Right atrium auricular region (tissue), 2 donors: ENCODE data around the gene TFAP2B. TPM values are rescaled to one million over a fixed set of nuclear protein-coding genes. Genes with fewer than 3 reads are reported as not detected.

Experiments
- DNase-seq: peaks from one replicate; pipeline ENCODE4 v3.0.0-alpha.2; 2019; ENCODE audit warnings: low spot score
- H3K27ac ChIP-seq, 2 donors: fragments of 200-600 bp; sonication (generic); 1 replicate in 1 of 2; 2 replicates in 1 of 2; pipeline ENCODE4 v1.5.1; 2016 to 2019
- H3K27me3 ChIP-seq, 2 donors: fragments of 200-600 bp; sonication (generic); one replicate each; pipeline versions ENCODE4 v1.5.1 to v1.6.0; 2017 to 2019
- H3K36me3 ChIP-seq: fragments of 200-600 bp; sonication (generic); one replicate; pipeline ENCODE4 v1.5.1; 2016
- H3K4me1 ChIP-seq, 2 donors: fragments of 200-600 bp; sonication (generic); one replicate each; pipeline versions ENCODE4 v1.5.1 to v1.6.0; 2017 to 2019
- H3K4me3 ChIP-seq, 2 donors: fragments of 200-600 bp; sonication (generic); 1 replicate in 1 of 2; 2 replicates in 1 of 2; pipeline ENCODE4 v1.5.1; 2017 to 2019; ENCODE audit warnings: mild to moderate bottlenecking in 1 of 2, moderate library complexity in 1 of 2
- H3K9me3 ChIP-seq, 2 donors: fragments of 200-600 bp; sonication (generic); one replicate each; pipeline ENCODE4 v1.5.1; 2019
- total RNA-seq, 2 donors: library from RNA; depleted of rRNA; stranded (reverse); fragments of >200 nt; gene quantifications; one replicate each; pipeline ENCODE4 v1.1.0, GENCODE V29; 2016
- TF ChIP-seq, protein P1 (sequence below), 2 donors: fragments of 200-600 bp; sonication (generic); IDR thresholded peaks; one replicate each; pipeline ENCODE4 v1.5.1; 2019; ENCODE audit warnings: antibody characterized with exemption in 2 of 2

Gene TFAP2B
- total RNA-seq, 2 donors from 2014 or later, result not detected

DNA sequence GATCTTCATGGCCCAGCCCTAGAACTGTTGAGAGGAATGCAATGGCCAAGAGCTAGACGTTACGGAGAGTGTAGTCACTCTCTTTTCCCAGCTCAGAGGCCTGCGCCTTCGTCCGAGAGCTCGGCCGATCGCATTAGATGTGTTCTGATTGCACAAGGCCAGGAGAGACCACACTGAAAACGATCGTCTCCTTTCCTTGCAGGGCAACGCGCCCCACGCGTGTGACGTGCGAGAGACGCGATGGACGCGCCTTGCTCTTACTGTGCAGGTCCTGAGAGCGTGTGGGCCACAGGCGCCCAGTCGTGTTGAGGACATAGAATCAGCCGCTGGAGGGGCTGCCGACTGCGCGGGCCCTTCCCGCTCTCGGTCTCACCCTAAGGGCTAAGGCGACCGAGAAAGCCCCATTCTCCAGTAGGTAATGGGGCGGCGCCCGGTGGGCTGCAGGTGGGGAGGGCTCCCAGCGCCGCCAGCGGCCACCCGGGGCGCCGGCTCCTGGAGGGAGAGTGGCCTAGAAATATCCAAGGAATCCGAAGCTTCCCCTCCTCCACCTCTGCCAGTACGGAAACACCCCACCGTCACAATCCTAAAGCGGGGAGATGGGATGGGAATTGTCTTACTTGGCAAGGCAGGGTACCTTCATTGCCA, 26.9 kb downstream of the TFAP2B start:
- H3K36me3 ChIP-seq, result no peaks in the 10 kb centered on the region
- H3K27me3 ChIP-seq, result peaks cover 31 to 48% of the 10 kb centered on the region in 2 donors
- H3K27ac ChIP-seq, result no peak overlapping the region
- H3K4me1 ChIP-seq, result peaks cover 0 to 14% of the 10 kb centered on the region in 2 donors
- TF ChIP-seq, protein P1, sequence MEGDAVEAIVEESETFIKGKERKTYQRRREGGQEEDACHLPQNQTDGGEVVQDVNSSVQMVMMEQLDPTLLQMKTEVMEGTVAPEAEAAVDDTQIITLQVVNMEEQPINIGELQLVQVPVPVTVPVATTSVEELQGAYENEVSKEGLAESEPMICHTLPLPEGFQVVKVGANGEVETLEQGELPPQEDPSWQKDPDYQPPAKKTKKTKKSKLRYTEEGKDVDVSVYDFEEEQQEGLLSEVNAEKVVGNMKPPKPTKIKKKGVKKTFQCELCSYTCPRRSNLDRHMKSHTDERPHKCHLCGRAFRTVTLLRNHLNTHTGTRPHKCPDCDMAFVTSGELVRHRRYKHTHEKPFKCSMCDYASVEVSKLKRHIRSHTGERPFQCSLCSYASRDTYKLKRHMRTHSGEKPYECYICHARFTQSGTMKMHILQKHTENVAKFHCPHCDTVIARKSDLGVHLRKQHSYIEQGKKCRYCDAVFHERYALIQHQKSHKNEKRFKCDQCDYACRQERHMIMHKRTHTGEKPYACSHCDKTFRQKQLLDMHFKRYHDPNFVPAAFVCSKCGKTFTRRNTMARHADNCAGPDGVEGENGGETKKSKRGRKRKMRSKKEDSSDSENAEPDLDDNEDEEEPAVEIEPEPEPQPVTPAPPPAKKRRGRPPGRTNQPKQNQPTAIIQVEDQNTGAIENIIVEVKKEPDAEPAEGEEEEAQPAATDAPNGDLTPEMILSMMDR (IDR thresholded peaks at IDR 0.05), result no peak
- no peak for DNase-seq
- H3K4me3 ChIP-seq, result no peak overlapping the region
- no peaks in the 10 kb centered on the region for H3K9me3 ChIP-seq

DNA sequence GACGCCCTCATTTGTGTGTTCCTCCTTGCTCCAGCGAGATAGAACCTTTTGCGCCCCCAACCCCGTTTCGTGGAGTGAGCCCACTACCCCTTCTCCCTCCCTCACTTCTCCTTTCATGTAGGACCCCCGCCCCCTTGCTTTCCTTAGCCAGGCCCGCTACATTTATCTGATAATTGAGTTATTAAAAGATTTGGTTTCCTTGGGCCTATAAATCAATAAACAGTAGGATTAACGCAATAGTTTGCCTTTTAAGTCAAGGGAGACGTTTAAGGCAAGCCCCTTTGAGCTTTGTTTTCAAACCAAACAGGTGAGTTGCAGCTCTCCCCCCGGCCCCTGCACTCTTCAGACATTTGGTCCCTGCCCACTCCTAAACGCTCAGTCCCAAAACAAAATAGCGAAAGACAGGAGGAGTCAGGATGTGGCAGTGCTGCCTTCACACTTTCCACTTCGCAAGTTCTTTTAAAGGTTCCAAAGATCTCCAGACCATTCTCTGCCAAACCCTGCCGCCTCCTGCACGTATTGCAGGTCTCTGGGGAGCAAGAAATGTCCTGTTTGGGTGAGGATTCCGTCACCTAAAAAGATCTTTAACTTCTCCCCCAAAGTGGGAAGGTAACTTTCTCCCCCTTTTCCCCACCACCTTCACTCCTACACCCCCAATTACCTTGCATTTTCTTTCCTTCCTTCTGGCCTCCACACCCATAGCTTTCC, 27.6 kb downstream of the TFAP2B start:
- peaks cover 34 to 50% of the 10 kb centered on the region in 2 donors for H3K27me3 ChIP-seq
- H3K9me3 ChIP-seq, result no peaks in the 10 kb centered on the region
- no peaks in the 10 kb centered on the region for H3K36me3 ChIP-seq
- no peak overlapping the region for H3K4me3 ChIP-seq
- TF ChIP-seq, protein P1 (IDR thresholded peaks at IDR 0.05), result no peak
- H3K4me1 ChIP-seq, result peaks cover 0 to 18% of the 10 kb centered on the region in 2 donors
- DNase-seq, result no peak
- H3K27ac ChIP-seq, result no peak overlapping the region

- Histone ChIP-seq H3K4me3 (no peak overlapping the region), H3K27ac (no peak overlapping the region), H3K27me3 (peaks cover 34 to 49% of the 10 kb centered on the region in 2 donors), H3K36me3 (no peaks in the 10 kb centered on the region), H3K4me1 (peaks cover 0 to 18% of the 10 kb centered on the region in 2 donors), H3K9me3 (no peaks in the 10 kb centered on the region)
- no peak for DNase-seq
- TF ChIP-seq, protein P1 (IDR thresholded peaks at IDR 0.05), result no peak
These were observed 28.1 kb downstream of the TFAP2B start for GRCh38 chr6:50846852-50847155.

GRCh38 chr6:50847890-50848594, 29.4 kb downstream of the TFAP2B start:
- DNase-seq, result no peak
- H3K36me3 ChIP-seq, result no peaks in the 10 kb centered on the region
- H3K4me1 ChIP-seq, result peaks cover 0 to 18% of the 10 kb centered on the region in 2 donors
- no peak overlapping the region for H3K4me3 ChIP-seq
- peaks cover 33 to 46% of the 10 kb centered on the region in 2 donors for H3K27me3 ChIP-seq
- TF ChIP-seq, protein P1 (IDR thresholded peaks at IDR 0.05), result no peak
- H3K9me3 ChIP-seq, result no peaks in the 10 kb centered on the region
- H3K27ac ChIP-seq, result no peak overlapping the region

GRCh38 chr6:50848989-50849795, 30.5 kb downstream of the TFAP2B start:
- peaks cover 0 to 18% of the 10 kb centered on the region in 2 donors for H3K4me1 ChIP-seq
- no peaks in the 10 kb centered on the region for H3K9me3 ChIP-seq
- no peak for DNase-seq
- no peaks in the 10 kb centered on the region for H3K36me3 ChIP-seq
- no peak overlapping the region for H3K4me3 ChIP-seq
- TF ChIP-seq, protein P1 (IDR thresholded peaks at IDR 0.05), result no peak
- H3K27me3 ChIP-seq, result peaks cover 30 to 46% of the 10 kb centered on the region in 2 donors
- H3K27ac ChIP-seq, result no peak overlapping the region
